Measurements from ENCODE around the gene NDUFA11. TPM values are rescaled to one million over a fixed set of nuclear protein-coding genes. Genes with fewer than 3 reads are reported as not detected.
"Not testable (repeated sequence)": the region's sequence is repeated elsewhere in the genome, so short reads cannot be mapped to it uniquely, and the experiment has no call there.

NDUFA11 gene
- total and polyA plus RNA-seq, 7 donors, result 242 to 450 (median 395) TPM

DNA sequence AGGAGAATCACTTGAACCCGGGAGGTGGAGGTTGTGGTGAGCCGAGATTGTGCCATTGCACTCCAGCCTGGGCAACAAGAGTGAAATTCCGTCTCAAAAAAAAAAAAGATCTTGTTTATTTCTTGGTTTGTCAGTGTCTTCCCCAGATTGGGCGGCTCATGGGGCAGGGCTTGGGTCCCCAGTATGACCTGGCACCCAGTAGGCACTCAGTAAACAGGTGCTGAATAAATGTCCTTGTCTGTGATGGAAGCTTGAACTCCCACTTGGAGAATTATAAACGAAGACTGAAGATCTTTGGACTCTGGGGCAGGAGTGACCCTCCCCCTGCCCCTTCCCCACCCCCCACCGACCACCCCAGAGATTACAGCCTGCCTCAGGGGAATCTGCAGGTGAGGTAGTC lies 23.4 kb downstream of the NDUFA11 start:
- Histone ChIP-seq H3K4me3 (no peak overlapping the region), H3K27me3 (no peaks in the 10 kb centered on the region), H3K27ac (peak overlapping the region; percentile 79 to 94 (median 84)), H3K36me3 (no peaks in the 10 kb centered on the region), H3K9me3 (no peaks in the 10 kb centered on the region), H3K4me1 (peaks cover 0 to 64% (median 45%) of the 10 kb centered on the region in 4 donors)
- TF ChIP-seq EP300 (IDR thresholded peaks at IDR 0.05) (no peak), POLR2AphosphoS5 (IDR thresholded peaks at IDR 0.05) (no peak), POLR2A (IDR thresholded peaks at IDR 0.05) (no peak)
- TF ChIP-seq, protein P1, sequence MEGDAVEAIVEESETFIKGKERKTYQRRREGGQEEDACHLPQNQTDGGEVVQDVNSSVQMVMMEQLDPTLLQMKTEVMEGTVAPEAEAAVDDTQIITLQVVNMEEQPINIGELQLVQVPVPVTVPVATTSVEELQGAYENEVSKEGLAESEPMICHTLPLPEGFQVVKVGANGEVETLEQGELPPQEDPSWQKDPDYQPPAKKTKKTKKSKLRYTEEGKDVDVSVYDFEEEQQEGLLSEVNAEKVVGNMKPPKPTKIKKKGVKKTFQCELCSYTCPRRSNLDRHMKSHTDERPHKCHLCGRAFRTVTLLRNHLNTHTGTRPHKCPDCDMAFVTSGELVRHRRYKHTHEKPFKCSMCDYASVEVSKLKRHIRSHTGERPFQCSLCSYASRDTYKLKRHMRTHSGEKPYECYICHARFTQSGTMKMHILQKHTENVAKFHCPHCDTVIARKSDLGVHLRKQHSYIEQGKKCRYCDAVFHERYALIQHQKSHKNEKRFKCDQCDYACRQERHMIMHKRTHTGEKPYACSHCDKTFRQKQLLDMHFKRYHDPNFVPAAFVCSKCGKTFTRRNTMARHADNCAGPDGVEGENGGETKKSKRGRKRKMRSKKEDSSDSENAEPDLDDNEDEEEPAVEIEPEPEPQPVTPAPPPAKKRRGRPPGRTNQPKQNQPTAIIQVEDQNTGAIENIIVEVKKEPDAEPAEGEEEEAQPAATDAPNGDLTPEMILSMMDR (IDR thresholded peaks at IDR 0.05), result no peak
- DNase-seq, result no peak
- intact Hi-C loops (cut with DNase I), result loop anchor here (2.0 kb wide), 1 partner anchor 51 kb away; no protein-coding TSS in a partner anchor
- WGBS, 2 donors, result 19 to 41% methylated on average over 6 of the region's 6 CpGs

DNA sequence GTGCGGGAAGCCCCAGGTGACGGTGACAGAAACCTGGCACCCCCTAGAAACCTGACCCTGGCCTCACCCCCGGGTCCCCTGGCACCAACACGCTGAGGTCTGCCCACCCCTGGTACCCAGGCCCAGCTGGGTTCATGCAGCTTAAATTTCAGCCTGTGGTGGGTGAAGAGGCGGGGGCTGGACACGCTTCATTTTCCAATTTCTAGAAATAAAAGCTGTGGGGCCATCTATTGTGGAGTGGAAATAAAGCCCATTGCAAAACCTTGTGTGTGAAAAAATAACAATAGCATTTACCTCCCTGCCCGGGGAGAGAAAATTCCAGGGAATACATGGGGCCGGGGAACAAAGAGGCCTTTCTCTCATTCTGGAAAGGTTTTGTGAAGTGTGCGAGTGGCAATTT lies 25.7 kb downstream of the NDUFA11 start:
- Histone ChIP-seq H3K4me1 (peaks cover 0 to 49% (median 37%) of the 10 kb centered on the region in 4 donors), H3K9me3 (no peaks in the 10 kb centered on the region), H3K36me3 (no peaks in the 10 kb centered on the region), H3K27me3 (no peaks in the 10 kb centered on the region), H3K27ac (peak overlapping the region in 2 of 4 donors; percentile 47 to 60), H3K4me3 (no peak overlapping the region)
- WGBS, 2 donors, result 83 to 84% methylated on average over 9 of the region's 9 CpGs
- TF ChIP-seq POLR2A (IDR thresholded peaks at IDR 0.05), result no peak
- no peak for TF ChIP-seq POLR2AphosphoS5 (IDR thresholded peaks at IDR 0.05)
- no peak for TF ChIP-seq EP300 (IDR thresholded peaks at IDR 0.05)
- TF ChIP-seq, protein P1 (IDR thresholded peaks at IDR 0.05), result no peak
- no peak for DNase-seq
- intact Hi-C loops (cut with DNase I), result no loop called here

DNA sequence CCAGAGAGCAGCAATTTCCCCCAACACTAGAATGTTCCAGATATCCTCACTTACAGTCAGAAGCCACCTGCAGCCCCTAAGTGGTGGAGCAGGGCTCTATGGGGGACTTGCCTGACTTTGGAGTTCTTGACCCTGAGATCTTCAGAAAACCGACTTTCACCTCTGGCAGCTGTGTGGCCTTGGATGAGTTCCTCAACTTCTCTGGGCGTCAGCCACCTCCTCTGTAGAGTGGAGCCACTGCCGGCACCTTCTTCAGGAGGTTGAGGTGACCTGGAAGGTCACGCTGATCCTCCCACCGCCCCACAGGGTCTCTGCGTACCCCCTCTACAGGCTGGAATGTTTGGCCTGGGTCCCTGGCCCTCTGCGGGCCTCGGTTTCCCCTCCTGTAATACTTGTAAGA lies 26.2 kb downstream of the NDUFA11 start:
- no peak for DNase-seq
- Histone ChIP-seq H3K36me3 (no peaks in the 10 kb centered on the region), H3K9me3 (no peaks in the 10 kb centered on the region), H3K4me3 (no peak overlapping the region), H3K27me3 (no peaks in the 10 kb centered on the region), H3K4me1 (peaks cover 0 to 49% (median 38%) of the 10 kb centered on the region in 4 donors), H3K27ac (peak overlapping the region in 2 of 4 donors; percentile 47 to 60)
- WGBS, 2 donors, result 84 to 89% methylated on average over 8 of the region's 8 CpGs
- no peak for TF ChIP-seq POLR2AphosphoS5 (IDR thresholded peaks at IDR 0.05)
- no peak for TF ChIP-seq EP300 (IDR thresholded peaks at IDR 0.05)
- TF ChIP-seq, protein P1 (IDR thresholded peaks at IDR 0.05), result no peak
- TF ChIP-seq POLR2A (IDR thresholded peaks at IDR 0.05), result no peak
- intact Hi-C loops (cut with DNase I), result no loop called here

DNA sequence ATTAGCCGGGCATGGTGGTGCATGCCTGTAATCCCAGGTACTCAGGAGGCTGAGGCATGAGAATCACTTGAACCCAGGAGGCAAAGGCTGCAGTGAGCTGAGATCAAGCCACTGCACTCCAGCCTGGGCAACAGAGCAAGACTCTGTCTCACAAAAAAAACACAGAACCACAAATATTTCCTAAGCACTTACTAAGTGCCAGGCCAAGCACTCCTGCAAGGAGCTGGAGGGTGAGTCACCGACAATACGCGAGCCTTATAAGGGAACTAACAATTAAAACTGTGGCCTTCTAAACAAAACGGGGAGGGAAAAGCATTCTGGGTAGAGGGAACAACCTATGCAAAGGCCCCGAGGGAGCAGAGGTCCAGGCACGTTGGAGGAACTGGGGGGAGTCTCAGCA lies 29.1 kb downstream of the NDUFA11 start:
- H3K27ac ChIP-seq; H3K4me3 ChIP-seq; H3K9me3 ChIP-seq; DNase-seq; intact Hi-C loops (cut with DNase I); H3K27me3 ChIP-seq; H3K36me3 ChIP-seq: not testable (repeated sequence)
- 84 to 85% methylated on average over 7 of the region's 7 CpGs for WGBS, 2 donors
- H3K4me1 ChIP-seq, result peaks cover 0 to 34% (median 21%) of the 10 kb centered on the region in 4 donors

DNA sequence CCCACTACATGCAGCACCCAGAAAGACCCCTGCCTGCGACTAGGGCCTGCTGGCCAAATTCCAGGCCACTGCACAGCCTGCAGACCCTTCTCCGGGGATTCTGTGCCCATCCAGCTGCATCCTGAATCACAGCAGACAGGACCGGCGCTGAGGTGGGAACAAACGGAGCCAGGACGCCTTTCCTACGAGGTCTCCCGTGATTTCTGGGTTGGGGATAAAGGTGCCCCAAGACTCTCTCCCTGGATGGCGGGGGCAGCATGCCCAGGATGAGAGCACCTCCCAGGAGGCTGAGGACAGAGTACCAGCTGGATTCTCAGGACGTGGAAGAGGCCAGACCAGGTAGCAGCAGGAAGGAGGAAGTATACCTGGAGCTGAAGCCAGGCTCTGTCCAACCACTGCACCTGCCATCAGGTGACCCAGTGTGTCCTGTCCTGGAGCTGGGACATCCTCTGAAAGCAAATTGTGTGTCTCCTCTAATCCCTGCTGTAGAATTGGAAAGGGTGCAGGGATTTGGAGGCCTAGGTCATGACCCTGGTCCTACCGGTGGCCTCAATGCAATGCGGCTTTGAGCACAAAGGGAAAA lies 29.9 kb downstream of the NDUFA11 start:
- H3K27me3 ChIP-seq, result no peaks in the 10 kb centered on the region
- intact Hi-C loops (cut with DNase I), result no loop called here
- TF ChIP-seq POLR2AphosphoS5 (IDR thresholded peaks at IDR 0.05), result no peak
- no peak for TF ChIP-seq EP300 (IDR thresholded peaks at IDR 0.05)
- TF ChIP-seq, protein P1 (IDR thresholded peaks at IDR 0.05), result no peak
- TF ChIP-seq POLR2A (IDR thresholded peaks at IDR 0.05), result no peak
- H3K4me1 ChIP-seq, result peaks cover 0 to 26% (median 15%) of the 10 kb centered on the region in 4 donors
- no peak for DNase-seq
- H3K36me3 ChIP-seq, result no peaks in the 10 kb centered on the region
- no peaks in the 10 kb centered on the region for H3K9me3 ChIP-seq
- no peak overlapping the region for H3K4me3 ChIP-seq
- H3K27ac ChIP-seq, result no peak overlapping the region
- WGBS, 2 donors, result 91 to 92% methylated on average over 12 of the region's 12 CpGs

All from sigmoid colon (tissue), 7 donors.